Activated CD8-positive, alpha-beta memory T cell treated with anti-CD3 and anti-CD28 coated beads, Interleukin-2, amount 50 U/mL, for 1 hour (primary cell): ENCODE results near the gene PRKCD.

Experiments
- DNase-seq: peaks from one replicate; pipeline ENCODE4 v3.0.0-alpha.2; 2020; ENCODE audit errors: extremely low read depth

The PRKCD gene

GRCh38 chr3:53170325-53171063 is 9.5 kb downstream of the PRKCD start:
- no peak for DNase-seq

- DNase-seq, result no peak
These were observed 10.0 kb downstream of the PRKCD start for GRCh38 chr3:53171064-53171418.

- DNase-seq, result no peak
These were observed 11.0 kb downstream of the PRKCD start for GRCh38 chr3:53171827-53172505.

- no peak for DNase-seq
These were observed 12.1 kb downstream of the PRKCD start for GRCh38 chr3:53173107-53173506.

GRCh38 chr3:53174346-53175250 is 13.6 kb downstream of the PRKCD start:
- DNase-seq, result no peak

GRCh38 chr3:53175613-53176540 is 14.9 kb downstream of the PRKCD start:
- no peak for DNase-seq

- no peak for DNase-seq
These were observed 17.2 kb downstream of the PRKCD start for GRCh38 chr3:53178246-53178645.

- DNase-seq, result no peak
These were observed 18.6 kb downstream of the PRKCD start for GRCh38 chr3:53179580-53179979.

GRCh38 chr3:53180305-53181023 is 19.5 kb downstream of the PRKCD start:
- no peak for DNase-seq

GRCh38 chr3:53181024-53181371 is 20.0 kb downstream of the PRKCD start:
- DNase-seq, result no peak

GRCh38 chr3:53181528-53181927 is 20.5 kb downstream of the PRKCD start:
- no peak for DNase-seq

GRCh38 chr3:53182764-53183355 is 21.9 kb downstream of the PRKCD start:
- no peak for DNase-seq

GRCh38 chr3:53183514-53183913 is 22.5 kb downstream of the PRKCD start:
- no peak for DNase-seq

GRCh38 chr3:53184701-53185100 is 23.7 kb downstream of the PRKCD start:
- no peak for DNase-seq

GRCh38 chr3:53185761-53186465 is 24.9 kb downstream of the PRKCD start:
- no peak for DNase-seq

GRCh38 chr3:53186726-53187125 is 25.7 kb downstream of the PRKCD start:
- DNase-seq, result no peak

GRCh38 chr3:53187430-53187829 is 26.4 kb downstream of the PRKCD start:
- no peak for DNase-seq

- DNase-seq, result no peak
These were observed 27.2 kb downstream of the PRKCD start for GRCh38 chr3:53188136-53188685.

GRCh38 chr3:53188720-53189119 is 27.7 kb downstream of the PRKCD start:
- no peak for DNase-seq

GRCh38 chr3:53189276-53189675 is 28.3 kb downstream of the PRKCD start:
- no peak for DNase-seq
